Muscle of leg (tissue), 11 donors: ENCODE data around the gene HIF3A. TPM values are rescaled to one million over a fixed set of nuclear protein-coding genes. Genes with fewer than 3 reads are reported as not detected.
"Not testable (repeated sequence)": the region's sequence is repeated elsewhere in the genome, so short reads cannot be mapped to it uniquely, and the experiment has no call there.

Experiments
- DNase-seq: peaks from one replicate; pipeline ENCODE4 v3.0.0; 2013
- H3K27ac ChIP-seq: one replicate; pipeline ENCODE4 v1.5.1; 2013; ENCODE audit warnings: mild to moderate bottlenecking, low read length, control low read depth
- H3K27me3 ChIP-seq: one replicate; pipeline ENCODE4 v1.6.1; 2013; ENCODE audit warnings: low read length; ENCODE audit not compliant: control insufficient read depth, insufficient read depth
- H3K36me3 ChIP-seq: one replicate; pipeline ENCODE4 v1.6.1; 2013; ENCODE audit warnings: low read length; ENCODE audit not compliant: control insufficient read depth, insufficient read depth
- H3K4me1 ChIP-seq: one replicate; pipeline ENCODE4 v1.6.1; 2013; ENCODE audit warnings: low read length; ENCODE audit not compliant: control insufficient read depth, insufficient read depth
- H3K4me3 ChIP-seq: one replicate; pipeline ENCODE4 v1.5.1; 2013; ENCODE audit warnings: low read length, control low read depth
- H3K9me3 ChIP-seq: replicated peaks from 2 replicates; pipeline ENCODE4 v1.6.1; 2013; ENCODE audit warnings: low read depth, low read length; ENCODE audit not compliant: control insufficient read depth
- WGBS: methylation state at CpG from one replicate; pipeline ENCODE4 v1.1.5; 2013; ENCODE audit warnings: missing lambda C conversion rate; ENCODE audit not compliant: insufficient coverage; 5-methylcytosine and 5-hydroxymethylcytosine counted together
- polyA plus RNA-seq, 8 donors: library from polyadenylated mRNA; unstranded; fragments of 120-200 nt; gene quantifications; one replicate each; pipeline versions ENCODE4 v1.2.1 to v1.2.3, GENCODE V29; 2013; ENCODE audit warnings: inconsistent platforms in 1 of 8, low replicate concordance in 1 of 8; ENCODE audit not compliant: insufficient read length in 8 of 8, insufficient read depth in 1 of 8
- total RNA-seq: library from RNA; stranded (reverse); fragments of 120-200 nt; gene quantifications from one replicate; pipeline ENCODE4 v1.2.4, GENCODE V29; 2013

The HIF3A gene
- total and polyA plus RNA-seq, 9 donors, result 93.6 to 312 (median 195) TPM

DNA sequence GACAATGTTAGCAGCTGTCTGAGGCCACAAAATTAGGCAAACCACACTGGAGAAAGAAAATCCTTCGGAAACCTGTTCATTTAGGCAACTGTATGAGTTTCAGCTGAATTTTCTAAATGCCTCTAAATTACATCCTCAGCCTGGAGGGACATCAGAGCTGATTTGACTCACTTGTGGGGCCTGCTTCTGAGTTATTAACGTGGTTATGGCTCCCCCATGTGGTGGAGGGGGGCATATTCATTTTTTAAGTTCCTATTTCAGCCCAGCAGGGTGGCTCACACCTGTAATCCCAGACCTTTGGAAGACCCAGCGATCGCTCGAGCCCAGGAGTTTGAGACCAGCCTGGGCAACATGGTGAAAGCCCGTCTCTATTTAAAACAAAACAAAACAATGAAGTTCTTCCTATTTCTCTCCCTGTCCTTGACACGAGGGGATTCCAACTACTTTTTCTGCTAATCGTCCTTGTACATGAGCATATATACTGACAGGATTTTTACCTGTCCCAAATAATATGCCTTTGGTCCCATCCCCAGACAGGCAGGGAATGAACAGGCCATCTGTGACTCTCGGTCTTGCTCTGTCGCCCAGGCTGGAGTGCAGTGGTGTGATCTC lies 31.5 kb upstream of the HIF3A start:
- no peaks in the 10 kb centered on the region for H3K4me1 ChIP-seq

DNA sequence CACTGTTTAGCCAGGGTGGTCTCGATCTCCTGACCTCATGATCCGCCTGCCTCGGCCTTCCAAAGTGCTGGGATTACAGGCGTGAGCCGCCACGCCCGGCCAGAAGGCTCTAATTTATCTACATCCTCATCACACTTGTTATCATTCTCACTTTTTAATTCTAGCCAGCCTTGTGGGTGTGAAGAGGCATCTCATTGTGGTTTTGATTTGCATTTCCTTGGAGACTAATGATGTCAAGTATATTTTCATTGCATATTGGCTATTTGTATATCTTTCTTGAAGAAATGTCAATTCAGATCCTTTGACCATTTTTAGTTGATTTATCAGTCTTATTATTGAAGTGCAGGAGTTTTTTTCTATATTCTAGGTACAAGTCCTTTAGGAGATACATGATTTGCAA lies 27.7 kb upstream of the HIF3A start:
- Histone ChIP-seq H3K9me3 (no peaks in the 10 kb centered on the region), H3K36me3 (no peaks in the 10 kb centered on the region), H3K27me3 (peaks cover 16% of the 10 kb centered on the region), H3K4me1 (no peaks in the 10 kb centered on the region), H3K4me3 (no peak overlapping the region), H3K27ac (no peak overlapping the region)
- no peak for DNase-seq
- no CpG with 5 or more reads among the region's 7 CpGs for WGBS

More for the DNA sequence above, 31.5 kb upstream of the HIF3A start:
- Histone ChIP-seq H3K36me3 (no peaks in the 10 kb centered on the region), H3K4me3 (no peak overlapping the region), H3K27me3 (peaks cover 24% of the 10 kb centered on the region), H3K9me3 (no peaks in the 10 kb centered on the region), H3K27ac (no peak overlapping the region)
- DNase-seq, result peak; percentile 75
- WGBS, result 21% methylated on average over 8 of the region's 10 CpGs

DNA sequence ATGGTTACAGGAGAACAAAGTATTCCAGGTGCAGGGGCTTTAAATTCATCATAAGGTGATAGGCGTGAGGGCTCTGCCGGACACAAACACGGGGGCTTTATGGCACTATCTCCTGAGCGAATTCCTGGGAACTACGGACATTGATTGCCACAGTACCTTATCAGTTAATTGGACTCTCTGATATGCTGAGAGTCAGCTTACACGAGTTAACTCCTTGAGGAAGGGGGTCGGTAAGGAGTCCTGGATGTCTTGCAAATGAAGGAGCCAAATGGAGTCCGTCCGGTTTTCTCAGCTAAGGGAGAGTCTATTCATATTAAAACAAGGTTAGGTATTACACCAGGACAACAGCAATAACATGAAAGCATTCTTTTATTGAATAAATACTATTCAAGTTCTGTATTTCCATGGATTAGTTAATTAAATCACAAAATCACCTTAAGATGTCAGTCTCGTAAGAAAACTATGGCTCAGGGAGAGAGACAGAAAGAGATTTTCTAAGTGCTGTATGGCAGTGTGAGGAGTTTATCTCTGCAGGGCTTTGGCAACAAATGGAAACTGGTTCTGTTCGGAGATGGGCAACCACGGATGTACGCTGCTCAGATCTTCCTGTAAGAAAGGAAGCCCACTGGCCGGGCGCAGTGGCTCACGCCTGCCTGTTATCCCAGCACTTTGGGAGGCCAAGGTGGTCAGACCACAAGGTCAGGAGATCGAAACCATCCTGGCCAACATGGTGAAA lies 26.2 kb upstream of the HIF3A start:
- Histone ChIP-seq H3K36me3 (no peaks in the 10 kb centered on the region), H3K27ac (no peak overlapping the region), H3K4me1 (no peaks in the 10 kb centered on the region), H3K9me3 (no peaks in the 10 kb centered on the region), H3K27me3 (peaks cover 16% of the 10 kb centered on the region), H3K4me3 (no peak overlapping the region)
- DNase-seq, result no peak
- 35% methylated on average over 7 of the region's 17 CpGs for WGBS

DNA sequence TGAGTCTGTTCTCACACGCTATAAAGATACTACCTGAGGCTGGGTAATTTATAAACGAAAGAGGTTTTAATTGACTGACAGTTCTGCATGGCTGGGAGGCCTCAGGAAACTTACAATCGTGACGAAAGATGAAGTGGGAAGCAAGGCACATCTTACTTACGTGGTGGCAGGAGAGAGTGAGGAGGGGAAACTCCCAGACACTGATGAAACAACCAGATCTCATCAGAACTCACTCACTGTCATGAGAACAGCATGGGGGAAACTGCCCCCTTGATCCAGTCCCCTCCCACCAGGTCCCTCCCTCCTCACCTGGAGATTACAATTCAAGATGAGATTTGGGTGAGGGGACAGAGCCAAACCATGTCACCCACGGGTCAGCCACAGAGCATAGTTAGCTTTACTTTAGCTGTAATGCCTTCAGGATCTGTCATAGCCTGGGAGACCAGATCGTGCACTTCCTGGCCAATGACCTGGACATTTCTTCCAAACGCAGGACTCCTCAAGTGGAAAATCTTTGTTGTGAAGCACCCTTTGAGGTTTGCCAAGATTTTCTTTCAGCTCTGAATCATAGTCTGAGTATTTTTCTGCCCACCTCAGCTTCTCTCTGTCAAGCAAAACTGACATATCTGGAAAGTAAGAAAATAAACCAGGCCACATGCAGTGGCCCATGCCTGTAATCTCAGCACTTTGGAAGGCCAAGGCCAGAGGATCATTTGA lies 25.2 kb upstream of the HIF3A start:
- no peaks in the 10 kb centered on the region for H3K36me3 ChIP-seq
- DNase-seq, result peak; percentile 53
- peaks cover 16% of the 10 kb centered on the region for H3K27me3 ChIP-seq
- no peaks in the 10 kb centered on the region for H3K9me3 ChIP-seq
- 32% methylated on average over 3 of the region's 8 CpGs for WGBS
- H3K27ac ChIP-seq, result no peak overlapping the region
- no peak overlapping the region for H3K4me3 ChIP-seq
- H3K4me1 ChIP-seq, result no peaks in the 10 kb centered on the region

DNA sequence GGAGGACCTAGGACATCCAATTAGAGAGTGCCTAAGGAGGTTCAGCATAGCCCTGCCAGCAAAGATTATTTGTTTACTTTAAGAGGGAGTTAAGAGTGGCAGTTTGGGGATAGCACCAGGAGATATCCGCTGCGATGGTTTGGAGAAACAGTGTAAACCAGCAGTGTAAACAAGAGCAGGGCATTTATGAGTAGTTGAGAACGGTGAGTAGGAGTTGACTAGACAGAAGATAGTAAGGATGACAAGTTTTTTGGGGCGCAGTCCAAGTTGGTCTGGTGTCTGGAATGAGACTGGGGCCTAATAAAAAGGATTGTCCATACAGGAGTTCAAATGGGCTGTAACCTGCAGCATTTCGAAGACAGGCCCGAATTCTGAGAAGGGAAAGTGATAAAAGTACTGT lies 22.9 kb upstream of the HIF3A start:
- peaks cover 16% of the 10 kb centered on the region for H3K27me3 ChIP-seq
- H3K9me3 ChIP-seq, H3K36me3 ChIP-seq, DNase-seq, H3K4me1 ChIP-seq, H3K4me3 ChIP-seq, H3K27ac ChIP-seq: not testable (repeated sequence)
- WGBS, result 59% methylated on average over 6 of the region's 6 CpGs

DNA sequence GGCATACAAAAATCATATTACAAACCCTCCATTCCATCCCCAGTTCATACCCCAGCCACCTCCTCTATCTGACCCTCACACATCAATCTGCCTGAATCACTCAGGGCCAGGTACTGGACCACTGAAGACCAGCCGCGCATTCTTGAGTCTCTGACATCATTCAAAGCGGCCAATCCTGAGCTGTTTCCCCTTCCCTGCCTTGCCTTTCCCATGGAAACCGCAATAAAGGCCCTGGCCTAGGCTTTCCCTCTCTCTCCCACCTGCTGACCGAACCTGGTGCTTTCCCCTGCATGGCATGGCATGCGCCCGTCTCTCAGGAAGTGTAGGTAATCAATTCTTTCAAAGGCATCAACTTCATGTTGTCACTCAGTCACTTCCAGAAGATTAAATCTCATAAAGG lies 17.7 kb upstream of the HIF3A start:
- 73% methylated on average over 4 of the region's 7 CpGs for WGBS
- no peaks in the 10 kb centered on the region for H3K9me3 ChIP-seq
- no peak for DNase-seq
- no peak overlapping the region for H3K27ac ChIP-seq
- H3K4me1 ChIP-seq, result peaks cover 13% of the 10 kb centered on the region
- no peak overlapping the region for H3K4me3 ChIP-seq
- peaks cover 6% of the 10 kb centered on the region for H3K27me3 ChIP-seq
- no peaks in the 10 kb centered on the region for H3K36me3 ChIP-seq

DNA sequence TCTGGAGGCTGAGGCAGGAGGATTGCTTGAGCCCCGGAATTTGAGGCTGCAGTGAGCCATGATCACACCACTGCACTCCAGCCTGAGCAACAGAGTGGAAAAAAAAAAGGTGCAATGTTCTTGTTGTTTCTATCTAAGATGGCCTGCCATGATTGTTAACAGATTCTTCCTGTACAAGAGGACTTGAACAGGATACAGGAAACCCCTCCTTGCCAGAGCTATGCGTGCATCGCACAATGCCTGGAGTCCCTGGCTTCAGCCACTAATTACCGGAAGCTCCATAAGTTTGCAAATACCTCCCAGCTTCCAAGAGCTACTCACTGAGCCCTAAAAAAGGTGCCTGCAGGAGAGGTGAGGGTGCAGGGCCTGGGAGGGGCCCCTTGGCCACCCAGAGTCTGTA lies 13.1 kb upstream of the HIF3A start:
- H3K4me3 ChIP-seq, result no peak overlapping the region
- peak overlapping the region; percentile 62 for H3K27ac ChIP-seq

DNA sequence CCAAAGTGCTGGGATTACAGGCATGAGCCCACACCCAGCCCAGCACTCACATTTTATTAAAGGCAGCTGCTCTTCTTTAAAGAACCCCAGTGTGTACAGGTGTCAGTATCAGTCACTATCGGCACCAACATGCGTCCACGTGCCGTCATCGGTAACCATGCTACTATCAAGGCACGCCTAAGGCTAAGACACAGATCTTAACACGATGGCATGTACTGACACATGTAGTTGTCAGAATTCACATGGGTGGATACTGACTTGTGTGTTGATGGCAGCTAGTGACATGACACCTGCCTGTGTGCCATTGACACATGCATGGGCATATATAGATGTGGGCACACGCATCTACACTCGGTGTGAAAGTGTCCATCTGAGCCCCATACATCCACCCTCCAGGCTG lies 12.2 kb upstream of the HIF3A start:
- 86% methylated on average over 8 of the region's 9 CpGs for WGBS
- no peak for DNase-seq
- Histone ChIP-seq H3K4me1 (peaks cover 32% of the 10 kb centered on the region), H3K27ac (peak overlapping the region; percentile 7), H3K36me3 (no peaks in the 10 kb centered on the region), H3K4me3 (no peak overlapping the region), H3K27me3 (no peaks in the 10 kb centered on the region), H3K9me3 (peaks cover 1% of the 10 kb centered on the region)

More for the DNA sequence above, 13.1 kb upstream of the HIF3A start:
- DNase-seq, result peak; percentile 60
- no peaks in the 10 kb centered on the region for H3K9me3 ChIP-seq
- peaks cover 23% of the 10 kb centered on the region for H3K4me1 ChIP-seq
- H3K36me3 ChIP-seq, result no peaks in the 10 kb centered on the region
- H3K27me3 ChIP-seq, result peaks cover 4% of the 10 kb centered on the region
- WGBS, result 70% methylated on average over 1 of the region's 4 CpGs

DNA sequence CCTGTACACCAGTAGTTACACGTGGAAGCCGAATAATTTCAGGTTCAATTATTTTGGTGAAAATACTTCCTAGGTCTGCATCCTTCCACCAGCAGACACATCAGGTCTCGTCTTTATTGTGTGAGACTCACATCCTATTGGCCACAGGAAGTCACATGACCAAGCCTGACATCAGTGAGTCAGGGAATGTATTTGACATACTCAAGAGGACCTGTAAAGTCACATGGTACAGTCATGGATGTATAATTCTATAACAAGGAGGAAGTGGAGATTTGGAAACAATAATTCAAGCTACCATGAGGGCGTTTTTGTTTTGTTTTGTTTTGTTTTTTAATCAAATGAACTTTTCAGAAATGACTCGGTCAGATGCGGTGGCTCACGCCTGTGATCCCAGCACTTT lies 9.3 kb upstream of the HIF3A start:
- no peak for DNase-seq
- H3K27me3 ChIP-seq, result no peaks in the 10 kb centered on the region
- H3K36me3 ChIP-seq, result no peaks in the 10 kb centered on the region
- H3K4me1 ChIP-seq, result peaks cover 36% of the 10 kb centered on the region
- peaks cover 15% of the 10 kb centered on the region for H3K9me3 ChIP-seq
- H3K4me3 ChIP-seq, result no peak overlapping the region
- H3K27ac ChIP-seq, result no peak overlapping the region
- WGBS, result 40% methylated on average over 1 of the region's 7 CpGs

DNA sequence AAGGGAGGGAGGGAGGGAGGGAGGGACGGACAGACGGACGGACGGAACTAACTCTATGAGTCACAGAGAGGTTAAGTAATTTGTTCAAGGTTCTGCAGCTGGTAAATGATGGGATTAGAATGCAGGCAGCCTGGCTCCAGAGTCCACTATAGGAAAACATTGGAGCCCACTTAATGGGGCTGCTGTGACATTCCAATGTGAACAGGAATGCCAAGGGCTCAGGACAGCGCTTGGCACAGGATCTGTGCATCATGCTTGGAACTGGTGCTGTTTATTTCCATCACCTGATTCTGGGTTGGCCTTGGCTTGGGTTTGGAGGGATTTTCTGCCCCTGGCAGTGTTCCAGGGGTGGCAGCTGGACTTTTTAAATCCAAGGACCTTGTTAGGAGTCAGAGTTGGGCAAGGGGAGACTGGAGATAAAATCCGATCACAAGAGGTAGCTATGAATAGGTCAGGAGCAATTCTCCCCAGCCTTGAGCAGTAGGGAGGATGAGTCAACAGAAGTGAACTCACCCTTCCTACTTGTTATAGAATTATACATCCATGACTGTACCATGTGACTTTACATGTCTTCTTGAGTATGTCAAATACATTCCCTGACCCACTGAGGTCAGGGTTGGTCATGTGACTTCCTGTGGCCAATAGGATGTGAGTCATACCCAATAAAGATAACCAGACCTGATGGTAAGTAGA lies 7.8 kb upstream of the HIF3A start:
- 48% methylated on average over 5 of the region's 6 CpGs for WGBS
- peak; percentile 87 for DNase-seq
- Histone ChIP-seq H3K9me3 (peaks cover 15% of the 10 kb centered on the region), H3K27ac (peak overlapping the region; percentile 84), H3K36me3 (no peaks in the 10 kb centered on the region), H3K27me3 (no peaks in the 10 kb centered on the region), H3K4me1 (peaks cover 24% of the 10 kb centered on the region), H3K4me3 (no peak overlapping the region)
